GM21786 (cell line): Measurements from ENCODE around the gene THSD4.
"Not testable (repeated sequence)": the region's sequence is repeated elsewhere in the genome, so short reads cannot be mapped to it uniquely, and the experiment has no call there.

Source experiments
- ATAC-seq: cut with Tn5 transposase; IDR thresholded peaks from one replicate; pipeline ENCODE4 v1.9.1; 2021; ENCODE audit not compliant: unreplicated experiment

The THSD4 gene

DNA sequence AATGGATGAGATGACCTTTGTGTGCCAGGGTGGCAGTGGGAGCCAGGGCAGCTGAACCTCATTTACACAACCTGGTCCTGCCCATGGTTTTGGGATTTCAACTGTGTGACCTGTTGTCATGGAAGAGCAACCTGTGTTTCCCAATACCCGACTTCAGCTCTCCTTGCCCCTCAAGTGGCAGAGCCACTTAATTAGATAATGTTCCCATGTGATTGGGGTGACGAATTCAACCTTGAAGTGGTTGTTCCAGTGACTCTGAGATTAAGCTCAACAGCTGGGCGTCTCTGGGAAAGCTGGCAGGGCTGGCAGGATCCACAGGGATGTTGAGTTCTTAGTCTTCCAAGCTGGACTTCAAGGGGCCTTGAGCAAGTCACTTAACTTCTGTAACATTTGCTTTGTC lies 71.0 kb downstream of the THSD4 start:
- no peak for ATAC-seq

DNA sequence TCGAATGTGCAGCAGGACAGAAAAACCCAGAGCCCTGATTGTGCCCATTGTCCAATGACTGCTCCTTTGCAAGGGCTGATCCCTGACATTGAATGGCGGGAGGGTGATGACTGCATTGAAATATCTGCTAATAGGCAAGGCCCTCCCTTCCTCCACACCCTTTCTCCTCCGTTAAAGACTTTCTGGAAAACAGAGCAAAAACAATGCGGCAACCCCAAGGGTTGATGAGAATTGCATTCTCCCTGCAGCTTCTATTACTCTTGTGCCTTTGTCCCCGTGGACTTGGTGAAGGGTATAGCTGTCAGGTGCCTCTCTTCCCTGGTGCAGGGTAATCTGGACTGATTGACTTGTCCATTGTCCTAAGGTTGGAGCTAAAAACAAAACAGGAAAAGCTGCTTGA lies 71.8 kb downstream of the THSD4 start:
- no peak for ATAC-seq

DNA sequence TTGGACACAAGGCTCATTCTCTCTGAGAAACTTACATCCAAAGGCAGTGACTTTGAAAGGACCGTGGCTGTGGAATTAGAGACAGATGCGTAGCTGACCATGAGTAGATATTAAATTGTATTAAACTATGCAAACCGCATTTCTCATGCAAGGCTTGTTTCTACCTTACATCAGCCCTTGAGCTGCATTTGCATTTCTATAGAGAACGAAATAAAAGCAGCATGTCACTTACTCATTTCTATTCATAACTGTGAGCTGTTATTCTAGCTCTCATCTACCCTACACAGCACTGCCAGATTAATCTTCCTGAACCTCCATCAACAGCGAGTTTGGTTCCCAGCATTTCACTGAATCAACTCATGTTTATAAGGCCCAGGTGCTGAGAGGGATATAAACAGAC lies 72.3 kb downstream of the THSD4 start:
- ATAC-seq = no peak

DNA sequence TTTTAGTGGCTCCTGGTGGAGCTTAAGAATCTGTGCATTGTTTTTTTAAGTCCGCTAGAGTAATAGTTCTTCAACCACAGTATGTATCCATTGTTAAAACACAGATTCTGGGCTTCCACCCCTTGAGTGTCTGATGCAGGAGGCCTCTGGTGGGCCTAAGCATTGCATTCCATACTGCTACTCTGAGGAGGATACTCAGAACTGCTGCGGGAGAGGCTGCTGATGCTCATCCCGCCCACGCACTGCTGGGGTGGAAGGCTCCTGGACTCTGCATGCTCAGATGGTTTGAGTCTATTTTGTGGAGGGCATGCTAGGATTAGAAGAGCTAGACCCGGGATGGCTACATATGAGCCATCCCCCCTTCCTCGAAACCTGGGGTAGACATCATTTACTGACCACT lies 74.4 kb downstream of the THSD4 start:
- no peak for ATAC-seq

DNA sequence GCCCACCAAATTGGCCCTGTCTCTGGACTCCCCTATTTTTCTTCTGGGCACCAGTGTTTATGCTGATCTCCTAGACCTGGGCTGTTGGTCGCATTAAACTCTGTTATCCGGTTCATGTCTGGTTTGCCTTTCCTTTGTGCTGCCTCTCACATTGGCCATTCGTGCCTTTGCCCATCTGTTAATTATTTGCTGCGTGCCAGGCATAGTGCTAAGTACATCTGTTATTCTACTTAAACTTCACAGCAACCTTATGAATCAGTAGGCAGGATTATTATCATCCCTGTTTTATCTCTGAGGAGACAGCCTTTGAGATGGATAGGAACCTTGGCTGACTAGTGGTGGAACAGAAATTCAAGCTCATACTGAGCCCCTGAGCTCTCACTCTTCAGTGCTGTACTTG lies 76.0 kb downstream of the THSD4 start:
- no peak for ATAC-seq

DNA sequence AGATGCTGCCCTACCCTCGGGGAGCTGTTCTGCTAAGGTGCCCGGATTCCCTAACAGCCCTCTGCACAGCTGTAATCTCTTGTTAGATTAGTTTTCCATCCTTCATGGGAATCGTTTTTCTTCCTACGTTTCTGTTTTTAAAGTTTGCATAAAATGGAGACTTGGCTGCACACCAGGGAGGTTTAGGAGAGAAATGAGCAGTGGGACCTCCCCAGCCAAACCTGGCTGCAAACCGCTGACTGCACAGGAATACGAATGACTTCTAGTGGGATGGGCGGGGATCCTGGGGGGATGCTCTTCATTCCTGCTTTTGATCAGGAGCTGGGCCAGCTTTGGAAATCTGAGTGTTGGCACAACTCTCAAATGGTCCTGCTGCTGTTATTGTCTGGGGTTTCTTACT lies 77.5 kb downstream of the THSD4 start:
- ATAC-seq = no peak

DNA sequence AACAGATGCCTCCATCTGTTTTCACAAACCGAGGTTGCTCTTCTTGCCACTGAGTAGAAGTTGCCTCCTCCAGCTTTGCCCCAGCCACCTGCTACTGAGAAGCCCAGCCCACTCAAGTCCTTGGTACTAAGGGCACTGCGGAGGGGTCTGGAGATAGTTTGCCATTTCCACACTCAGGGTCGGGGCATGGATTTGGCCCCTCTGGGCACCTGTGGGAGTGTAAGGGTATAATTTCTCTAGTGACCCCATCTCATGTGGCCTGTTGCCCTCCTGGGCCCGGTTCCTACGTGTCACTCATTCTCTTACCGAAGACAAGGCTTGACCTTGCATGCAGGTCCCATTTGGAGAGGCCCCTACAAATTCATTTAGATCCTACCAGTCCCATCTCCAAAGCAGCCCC lies 79.0 kb downstream of the THSD4 start:
- no peak for ATAC-seq

DNA sequence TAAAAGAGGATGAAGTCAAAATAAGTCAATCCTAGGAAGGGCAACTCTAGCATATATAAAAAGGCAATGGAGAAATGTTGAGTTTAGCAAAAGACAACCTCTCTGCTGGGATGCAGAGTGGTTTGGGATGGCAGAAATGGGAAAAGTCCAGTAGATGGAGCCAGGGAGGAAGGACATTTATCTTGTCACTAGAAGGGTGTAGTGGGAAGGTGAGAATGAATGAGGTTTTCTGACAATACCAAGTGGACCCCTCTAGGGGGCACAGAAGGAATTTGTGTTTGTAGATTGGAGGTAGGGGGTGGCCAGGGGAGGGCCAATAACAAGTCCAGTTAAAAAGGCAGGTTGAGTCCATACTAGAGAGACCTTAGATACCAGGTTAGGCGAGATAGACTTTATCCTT lies 80.0 kb downstream of the THSD4 start:
- ATAC-seq = no peak

DNA sequence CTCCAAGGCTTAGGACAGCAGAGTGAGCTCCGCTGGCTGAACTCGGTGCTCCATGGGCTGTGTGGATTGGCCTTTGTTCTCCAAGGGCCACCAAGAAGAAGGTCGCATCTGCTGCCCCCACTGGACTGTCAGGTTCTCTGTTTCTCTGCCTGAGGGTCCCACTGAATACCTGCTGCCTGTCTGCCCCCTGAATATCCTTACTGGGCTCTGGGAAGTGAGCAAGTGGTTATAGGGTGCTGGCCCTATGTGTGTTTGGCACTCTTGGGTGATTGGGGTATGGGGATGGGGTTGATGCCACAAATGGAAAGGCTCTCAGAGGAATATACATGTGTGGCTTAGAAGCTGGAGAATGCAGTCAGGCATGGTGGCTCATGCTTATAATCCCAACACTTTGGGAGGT lies 82.3 kb downstream of the THSD4 start:
- ATAC-seq = no peak

DNA sequence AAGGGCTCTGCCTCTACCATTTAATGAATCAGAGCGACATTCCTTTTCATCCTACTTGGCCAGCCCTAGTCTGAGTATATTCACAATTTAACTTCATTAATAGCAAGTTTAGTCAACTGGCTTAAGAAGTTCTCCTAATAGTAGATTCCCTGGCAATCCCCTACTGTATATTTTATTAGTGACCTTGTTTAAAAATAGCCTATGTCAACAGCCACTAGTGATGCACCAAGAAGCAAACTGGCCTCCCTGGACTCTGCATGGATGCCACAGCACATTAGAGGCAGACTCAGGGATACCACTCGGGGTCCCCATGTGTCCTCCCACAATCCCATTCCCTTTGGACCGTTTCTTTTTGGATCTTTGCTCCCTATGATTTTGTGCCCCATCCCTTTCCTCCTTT lies 83.6 kb downstream of the THSD4 start:
- ATAC-seq = no peak

DNA sequence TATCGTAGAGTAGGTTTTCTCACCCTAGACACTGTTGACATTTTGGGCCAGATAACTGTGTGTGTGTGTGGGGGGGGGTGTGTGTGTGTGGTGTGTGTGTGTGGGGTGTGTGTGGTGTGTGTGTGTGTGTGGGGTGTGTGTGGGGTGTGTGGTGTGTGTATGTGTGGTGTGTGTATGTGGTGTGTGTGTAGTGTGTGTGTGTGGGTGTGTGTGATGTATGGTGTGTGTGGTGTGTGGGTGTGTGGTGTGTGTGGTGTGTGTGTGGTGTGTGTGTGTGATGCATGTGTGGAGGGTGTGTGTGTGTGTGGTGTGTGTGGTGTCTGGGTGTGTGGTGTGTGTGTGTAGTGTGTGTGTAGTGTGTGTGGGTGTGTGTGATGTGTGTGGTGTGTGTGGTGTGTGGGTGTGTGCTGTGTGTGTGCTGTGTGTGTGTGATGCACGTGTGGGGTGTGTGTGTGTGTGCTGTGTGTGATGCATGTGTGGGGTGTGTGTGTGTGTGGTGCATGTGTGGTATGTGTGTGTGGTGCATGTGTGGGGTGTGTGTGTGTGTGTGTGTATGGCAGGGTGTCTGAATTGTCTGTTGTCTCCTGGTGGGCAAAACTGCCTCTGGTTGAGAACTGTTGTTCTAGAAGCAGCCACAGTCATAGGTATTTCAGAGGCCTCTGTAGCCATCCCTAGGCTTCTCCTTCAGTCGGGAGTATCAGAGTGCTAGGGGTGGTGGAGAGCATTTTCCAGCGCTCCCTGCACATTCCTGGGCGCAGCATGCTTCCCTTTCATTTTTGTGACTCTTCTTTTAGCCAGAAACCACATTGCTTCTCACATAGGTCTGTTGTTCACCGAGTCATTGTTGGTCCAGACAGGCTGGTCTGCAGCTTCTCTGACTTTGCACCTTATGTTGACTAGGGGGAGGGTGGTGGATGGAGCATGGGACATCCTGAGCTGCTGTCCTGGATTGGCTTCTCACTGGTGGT lies 84.4 kb downstream of the THSD4 start:
- no peak for ATAC-seq

DNA sequence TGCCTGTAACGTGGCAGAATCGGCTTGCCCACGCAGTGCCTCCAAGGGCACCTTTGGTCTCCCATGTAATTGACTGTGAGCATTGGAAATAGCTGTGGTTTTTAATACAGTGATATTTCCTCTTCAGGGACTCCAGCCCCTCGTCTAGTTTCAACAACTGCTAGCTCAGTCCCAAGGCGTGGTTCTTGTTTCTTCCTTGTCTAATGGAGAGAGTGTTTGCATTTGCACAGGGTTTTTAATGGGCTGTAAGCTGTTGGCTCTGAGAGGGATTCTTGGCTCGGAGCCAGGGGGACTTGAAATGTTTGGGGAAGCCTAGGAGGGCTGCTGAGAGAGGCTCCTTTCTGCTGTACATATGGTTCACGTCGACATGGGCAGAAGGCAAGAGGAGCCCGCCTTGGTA lies 86.2 kb downstream of the THSD4 start:
- no peak for ATAC-seq

DNA sequence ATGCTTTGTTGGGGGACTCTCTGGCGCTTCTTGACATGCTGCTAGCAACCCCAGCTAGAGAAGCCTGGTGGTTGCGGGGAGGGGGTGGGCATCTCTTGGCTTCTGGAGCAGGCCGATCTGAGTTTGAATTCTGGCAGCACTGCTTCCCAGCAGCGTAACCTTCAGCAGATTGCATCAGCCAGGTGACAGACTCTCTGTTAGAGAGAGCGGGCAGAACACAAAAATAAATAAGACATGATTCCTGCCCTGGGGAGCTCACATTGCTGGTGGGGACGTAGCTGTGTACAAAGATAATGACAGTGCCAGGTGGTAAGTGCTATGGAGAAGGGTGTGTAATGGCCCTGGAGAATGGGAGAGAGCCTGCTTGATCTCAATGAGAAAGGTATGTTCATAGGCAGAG lies 87.4 kb downstream of the THSD4 start:
- ATAC-seq = no peak

DNA sequence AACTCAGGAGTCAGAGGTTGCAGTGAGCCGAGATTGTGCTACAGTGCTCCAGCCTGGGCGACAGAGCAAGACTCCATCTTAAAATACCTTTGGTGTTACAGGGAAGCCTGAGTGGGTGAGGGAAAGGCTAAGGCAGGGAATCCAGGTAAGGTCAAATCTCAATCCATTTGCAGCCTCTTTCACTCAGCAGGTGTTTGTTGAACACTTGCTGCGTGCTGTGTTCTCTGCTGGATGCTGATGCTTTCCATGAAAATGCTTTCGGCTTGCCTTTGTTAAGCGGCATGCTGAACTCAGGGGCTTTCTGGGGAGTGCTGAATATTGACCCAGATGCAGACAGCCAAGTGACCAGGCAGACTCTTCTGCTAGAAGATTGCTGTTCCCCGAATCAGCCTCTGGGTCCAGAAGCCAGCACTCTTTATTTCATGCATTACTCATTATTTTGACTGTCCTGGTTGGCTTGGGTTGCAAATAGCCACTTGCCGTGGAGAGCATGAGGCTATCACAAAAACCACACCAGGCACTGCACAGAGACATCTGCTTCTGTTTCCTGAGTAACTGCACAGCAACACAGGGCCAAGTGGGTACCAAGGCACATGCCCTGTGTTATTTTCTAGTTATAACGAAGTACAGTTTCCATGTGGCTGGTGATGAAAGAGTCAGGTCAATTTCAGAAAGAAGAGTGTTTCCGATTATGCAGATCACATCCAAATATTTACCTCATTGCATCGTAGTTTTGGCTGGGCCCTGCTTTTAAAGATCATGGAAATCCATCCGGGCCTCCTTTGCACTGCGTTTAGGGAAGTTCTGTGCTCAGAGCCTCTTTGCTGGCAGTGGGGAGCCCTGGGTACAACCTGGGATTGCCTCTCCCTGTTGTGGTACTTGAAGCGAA lies 88.6 kb downstream of the THSD4 start:
- no peak for ATAC-seq

DNA sequence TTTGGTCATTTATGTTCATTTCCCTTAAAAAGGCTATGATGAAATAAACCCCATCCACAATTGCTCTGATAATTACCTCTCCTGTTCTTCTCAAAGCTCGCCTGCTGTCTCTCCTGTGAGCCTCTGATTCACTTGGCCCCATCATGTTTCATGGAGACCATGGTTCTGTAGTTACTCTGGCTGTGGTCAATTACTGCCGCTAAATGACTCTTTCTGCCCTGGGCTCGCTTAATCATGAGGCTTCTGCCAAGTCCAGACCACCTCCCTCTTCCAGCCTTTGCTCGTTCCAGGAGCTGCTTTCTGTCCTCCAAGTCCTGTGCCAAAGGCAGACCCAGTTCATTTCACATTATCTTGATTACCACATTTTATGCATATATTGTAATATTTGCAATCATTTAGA lies 91.9 kb downstream of the THSD4 start:
- ATAC-seq = no peak

DNA sequence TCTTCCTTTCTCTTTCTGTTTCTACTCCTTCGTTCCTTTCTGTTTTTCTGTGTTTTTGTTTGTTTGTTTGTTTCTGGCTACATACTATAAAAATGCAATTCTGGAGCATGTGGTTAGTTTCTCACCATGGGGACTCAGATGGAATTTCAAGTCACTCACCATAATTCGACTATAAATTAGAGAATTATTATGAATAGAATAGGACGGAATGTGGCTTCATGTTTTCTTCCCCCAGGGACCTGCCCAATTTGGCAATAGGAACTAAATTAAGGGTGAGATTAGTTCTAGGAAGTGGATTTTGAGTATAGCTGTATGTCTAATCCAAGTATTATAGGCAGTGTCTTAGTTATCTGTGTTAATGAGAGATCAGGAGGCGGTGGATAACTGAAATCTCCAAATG lies 96.9 kb downstream of the THSD4 start:
- ATAC-seq = no peak

DNA sequence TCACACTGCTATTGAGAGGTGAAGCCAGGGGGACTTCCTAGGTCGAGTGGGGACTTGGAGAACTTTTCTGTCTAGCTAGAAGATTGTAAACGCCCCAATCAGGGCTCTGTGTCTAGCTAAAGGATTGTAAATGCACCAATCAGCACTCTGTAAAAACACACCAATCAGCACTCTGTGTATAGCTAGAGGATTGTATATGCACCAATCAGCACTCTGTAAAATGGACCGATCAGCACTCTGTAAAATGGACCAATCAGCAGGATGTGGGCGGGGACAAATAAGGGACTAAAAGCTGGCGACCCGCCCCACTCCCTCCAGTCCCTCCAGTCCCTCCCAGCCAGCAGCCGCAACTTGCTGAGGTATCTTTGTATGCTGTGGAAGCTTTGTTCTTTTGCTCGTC lies 98.7 kb downstream of the THSD4 start:
- ATAC-seq = not testable (repeated sequence)

DNA sequence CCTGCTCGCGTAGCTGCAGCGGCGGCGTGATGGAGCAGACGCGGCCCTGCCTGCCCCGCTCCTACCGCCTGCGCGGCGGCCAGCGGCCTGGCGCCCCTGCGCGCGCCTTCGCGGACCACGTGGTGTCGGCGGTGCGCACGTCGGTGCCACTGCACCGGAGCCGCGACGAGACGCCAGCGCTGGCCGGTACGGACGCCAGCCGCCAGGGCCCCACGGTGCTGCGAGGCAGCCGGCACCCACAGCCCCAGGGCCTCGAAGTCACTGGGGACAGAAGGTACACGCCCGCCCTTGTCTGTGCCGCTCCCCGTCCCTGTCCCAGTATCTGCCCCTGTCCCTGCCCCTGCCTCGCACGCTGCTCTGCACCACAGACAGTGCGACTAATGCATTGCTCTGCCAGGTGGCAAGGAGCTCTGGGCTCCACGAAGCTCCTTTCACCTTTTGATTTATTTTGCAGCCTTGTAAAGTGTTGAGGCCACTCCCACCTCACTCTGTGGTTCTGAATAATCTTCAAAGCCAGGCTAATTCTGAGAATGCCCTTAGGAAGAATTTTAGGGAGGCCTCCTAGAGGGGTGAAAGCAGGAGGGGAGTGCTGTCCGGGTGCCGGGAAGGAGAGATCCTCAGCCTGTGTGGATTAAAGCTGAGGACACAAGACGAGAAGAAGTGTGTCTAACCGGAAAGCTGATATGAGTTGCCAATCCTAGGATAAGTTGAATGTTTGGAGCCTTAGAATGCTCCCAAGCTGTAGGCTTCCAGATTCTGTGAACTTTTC lies 100.0 kb downstream of the THSD4 start:
- no peak for ATAC-seq

DNA sequence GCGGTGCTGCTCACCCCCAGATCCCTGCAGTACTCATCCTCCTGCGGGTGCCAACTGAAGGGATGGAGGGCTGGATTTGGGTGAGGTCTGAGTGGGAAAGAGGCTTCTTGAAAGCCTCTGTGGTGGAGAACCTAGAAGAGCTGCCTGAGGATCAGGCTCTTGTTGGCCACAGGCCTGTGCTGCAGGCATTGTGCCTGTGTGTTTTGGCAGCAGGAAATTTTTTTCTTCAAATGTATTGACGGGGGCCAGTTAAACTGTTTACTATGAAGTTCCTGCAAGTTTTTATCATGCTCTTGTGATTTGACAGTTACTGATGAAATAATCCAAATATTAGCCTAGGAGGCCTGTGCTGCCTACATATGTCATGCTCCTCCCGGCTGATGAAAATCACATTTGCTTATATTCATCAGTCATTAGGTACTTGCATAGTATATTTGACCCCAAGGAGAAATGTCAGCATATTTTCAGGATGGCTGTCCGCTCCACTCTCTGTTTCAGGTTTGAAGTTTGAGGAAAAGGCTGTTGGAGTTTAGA lies 103.1 kb downstream of the THSD4 start:
- ATAC-seq = no peak

DNA sequence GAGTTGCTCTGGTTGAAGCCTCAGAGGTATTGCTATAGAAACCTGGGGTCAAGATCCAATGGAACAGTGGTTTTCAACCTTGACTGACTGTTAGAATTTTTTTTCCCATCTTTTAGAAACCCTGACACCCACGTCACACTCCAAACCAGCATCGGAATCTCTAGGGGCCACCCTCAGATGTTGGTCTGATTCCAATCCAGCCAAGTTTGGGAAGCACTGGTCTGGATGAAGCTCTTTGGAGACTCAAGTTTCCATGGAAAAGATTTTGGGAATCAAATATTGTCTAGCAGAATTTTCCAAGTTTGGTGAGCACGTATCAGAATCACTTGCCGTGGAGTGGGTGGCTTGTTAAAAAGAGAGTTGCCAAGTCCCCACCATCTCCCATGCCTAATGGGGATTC lies 103.8 kb downstream of the THSD4 start:
- no peak for ATAC-seq

DNA sequence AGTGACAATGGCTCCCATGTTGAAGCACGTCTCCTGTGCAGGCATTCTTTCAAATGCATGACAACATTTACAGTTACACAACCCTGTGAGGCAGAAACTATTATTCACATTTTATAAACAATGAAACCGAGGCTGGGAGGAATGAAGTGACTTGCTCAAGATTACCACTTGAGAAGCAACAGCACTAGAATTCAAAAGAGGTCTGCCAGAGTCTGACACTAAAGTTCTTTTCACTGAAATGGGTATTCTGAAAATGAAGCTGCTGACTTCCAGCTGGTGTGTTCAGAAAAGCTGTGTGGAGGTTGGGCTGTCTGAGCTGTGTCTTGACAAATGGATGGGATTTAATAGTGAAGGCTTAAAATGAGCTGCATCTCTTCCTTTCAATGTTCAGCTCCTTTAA lies 104.4 kb downstream of the THSD4 start:
- no peak for ATAC-seq
